DOHH2 (cell line): ENCODE data around the gene MORC1.

Experiments
- H3F3A ChIP-seq: fragments of 200-600 bp; sonication (generic), shearing (Covaris generic); 2 replicates; pipeline ENCODE4 v1.6.0; 2016; ENCODE audit warnings: antibody characterized with exemption, mild to moderate bottlenecking; ENCODE audit not compliant: control insufficient read depth, insufficient read depth
- H3K27ac ChIP-seq: fragments of 200-600 bp; sonication (generic); 2 replicates; pipeline ENCODE4 v1.5.1; 2014; ENCODE audit warnings: low read depth, mild to moderate bottlenecking, low read length, moderate library complexity
- H3K27me3 ChIP-seq: fragments of 200-600 bp; sonication (generic); 2 replicates; pipeline ENCODE4 v1.6.1; 2014; ENCODE audit warnings: mild to moderate bottlenecking, low read length, mixed read lengths; ENCODE audit not compliant: control insufficient read depth
- H3K36me3 ChIP-seq: fragments of 200-600 bp; sonication (generic); 2 replicates; pipeline ENCODE4 v1.6.1; 2014; ENCODE audit warnings: mild to moderate bottlenecking, low read length, moderate library complexity, mixed read lengths; ENCODE audit not compliant: control insufficient read depth
- H3K4me1 ChIP-seq: fragments of 200-600 bp; sonication (generic); 2 replicates; pipeline ENCODE4 v1.6.1; 2014; ENCODE audit warnings: mild to moderate bottlenecking, low read length, mixed read lengths; ENCODE audit not compliant: control insufficient read depth
- H3K4me2 ChIP-seq: fragments of 200-600 bp; sonication (generic); 2 replicates; pipeline ENCODE4 v1.6.0; 2014; ENCODE audit warnings: mild to moderate bottlenecking, low read length, moderate library complexity
- H3K4me3 ChIP-seq: fragments of 200-600 bp; sonication (generic); 2 replicates; pipeline ENCODE4 v1.5.1; 2014; ENCODE audit warnings: mild to moderate bottlenecking, low read length, mixed read lengths
- H3K79me2 ChIP-seq: fragments of 200-600 bp; sonication (generic); 2 replicates; pipeline ENCODE4 v1.6.1; 2014; ENCODE audit warnings: mild to moderate bottlenecking, low read length, mixed read lengths; ENCODE audit not compliant: control insufficient read depth
- H3K9me2 ChIP-seq: fragments of 200-600 bp; sonication (generic); replicated peaks from 2 replicates; pipeline ENCODE4 v1.6.1; 2014; ENCODE audit warnings: mild to moderate bottlenecking, low read length, mixed read lengths; ENCODE audit not compliant: control insufficient read depth
- H3K9me3 ChIP-seq: fragments of 200-600 bp; sonication (generic); 2 replicates; pipeline ENCODE4 v1.6.1; 2014; ENCODE audit warnings: antibody characterized with exemption, low read length, mixed read lengths; ENCODE audit not compliant: control insufficient read depth, insufficient read depth
- H4K20me1 ChIP-seq: fragments of 200-600 bp; sonication (generic); 2 replicates; pipeline ENCODE4 v1.6.0; 2014; ENCODE audit warnings: low read depth, mild to moderate bottlenecking, antibody characterized with exemption, low read length, moderate library complexity; ENCODE audit not compliant: control insufficient read depth, insufficient read depth
- EZH2phosphoT487 ChIP-seq: fragments of 200-600 bp; sonication (generic); IDR thresholded peaks from 2 replicates; pipeline ENCODE4 v1.6.1; 2017; ENCODE audit warnings: borderline replicate concordance, mild to moderate bottlenecking, antibody characterized with exemption, low read length, moderate library complexity, mixed read lengths
- TF ChIP-seq, protein P1 (sequence below): fragments of 200-600 bp; sonication (generic); IDR thresholded peaks from one replicate; pipeline ENCODE4 v1.5.1; 2014; ENCODE audit warnings: antibody characterized with exemption, mild to moderate bottlenecking, low read depth, low read length; ENCODE audit not compliant: poor library complexity, severe bottlenecking

MORC1 gene

DNA sequence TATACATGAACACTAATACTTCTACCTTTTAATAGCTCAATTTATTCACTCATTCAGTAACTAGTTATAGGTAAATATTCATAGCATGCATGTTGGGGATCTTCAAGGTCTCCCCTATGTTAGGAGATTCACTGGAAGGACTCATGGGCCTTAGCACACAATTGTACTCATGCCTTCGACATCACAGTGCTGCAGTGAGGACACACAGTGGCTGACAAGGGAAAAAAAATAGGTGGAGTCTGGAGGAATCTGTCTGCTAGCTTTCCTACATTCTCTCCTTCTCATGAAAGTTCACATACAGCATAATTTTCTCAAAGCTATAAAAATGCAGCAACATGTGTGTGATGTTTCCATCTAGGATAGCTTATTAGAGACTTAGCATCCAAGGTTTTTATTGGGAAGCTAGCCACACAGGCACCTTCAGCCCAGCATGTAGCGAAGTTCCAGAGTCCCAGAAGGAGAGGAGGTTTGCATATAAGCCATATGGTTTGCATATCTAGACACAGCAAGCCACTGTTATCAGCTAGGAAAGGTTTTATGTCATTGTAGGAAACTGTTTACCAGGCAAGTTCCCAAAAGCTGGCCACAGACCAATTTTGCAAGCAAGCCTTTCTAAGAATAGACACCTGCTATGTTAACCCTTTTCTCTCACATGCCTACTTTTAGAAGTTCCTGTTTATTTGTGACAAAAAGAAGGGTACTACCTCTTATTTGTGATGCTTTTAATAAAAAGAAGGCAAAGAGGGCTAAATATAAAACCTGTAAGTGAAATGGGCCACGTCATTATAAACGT is 46.4 kb downstream of the MORC1 start:
- Histone ChIP-seq H3K79me2 (no peaks in the 10 kb centered on the region), H3K9me2 (no peaks in the 10 kb centered on the region), H3K9me3 (no peaks in the 10 kb centered on the region), H3K27me3 (peaks cover 7% of the 10 kb centered on the region), H3K4me2 (no peak overlapping the region), H3K4me1 (peaks cover 11% of the 10 kb centered on the region), H3K4me3 (no peak overlapping the region), H3K27ac (no peak overlapping the region), H3F3A (no peaks in the 10 kb centered on the region), H3K36me3 (no peaks in the 10 kb centered on the region), H4K20me1 (no peaks in the 10 kb centered on the region)
- TF ChIP-seq EZH2phosphoT487, result no peak
- TF ChIP-seq, protein P1, sequence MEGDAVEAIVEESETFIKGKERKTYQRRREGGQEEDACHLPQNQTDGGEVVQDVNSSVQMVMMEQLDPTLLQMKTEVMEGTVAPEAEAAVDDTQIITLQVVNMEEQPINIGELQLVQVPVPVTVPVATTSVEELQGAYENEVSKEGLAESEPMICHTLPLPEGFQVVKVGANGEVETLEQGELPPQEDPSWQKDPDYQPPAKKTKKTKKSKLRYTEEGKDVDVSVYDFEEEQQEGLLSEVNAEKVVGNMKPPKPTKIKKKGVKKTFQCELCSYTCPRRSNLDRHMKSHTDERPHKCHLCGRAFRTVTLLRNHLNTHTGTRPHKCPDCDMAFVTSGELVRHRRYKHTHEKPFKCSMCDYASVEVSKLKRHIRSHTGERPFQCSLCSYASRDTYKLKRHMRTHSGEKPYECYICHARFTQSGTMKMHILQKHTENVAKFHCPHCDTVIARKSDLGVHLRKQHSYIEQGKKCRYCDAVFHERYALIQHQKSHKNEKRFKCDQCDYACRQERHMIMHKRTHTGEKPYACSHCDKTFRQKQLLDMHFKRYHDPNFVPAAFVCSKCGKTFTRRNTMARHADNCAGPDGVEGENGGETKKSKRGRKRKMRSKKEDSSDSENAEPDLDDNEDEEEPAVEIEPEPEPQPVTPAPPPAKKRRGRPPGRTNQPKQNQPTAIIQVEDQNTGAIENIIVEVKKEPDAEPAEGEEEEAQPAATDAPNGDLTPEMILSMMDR, result no peak

DNA sequence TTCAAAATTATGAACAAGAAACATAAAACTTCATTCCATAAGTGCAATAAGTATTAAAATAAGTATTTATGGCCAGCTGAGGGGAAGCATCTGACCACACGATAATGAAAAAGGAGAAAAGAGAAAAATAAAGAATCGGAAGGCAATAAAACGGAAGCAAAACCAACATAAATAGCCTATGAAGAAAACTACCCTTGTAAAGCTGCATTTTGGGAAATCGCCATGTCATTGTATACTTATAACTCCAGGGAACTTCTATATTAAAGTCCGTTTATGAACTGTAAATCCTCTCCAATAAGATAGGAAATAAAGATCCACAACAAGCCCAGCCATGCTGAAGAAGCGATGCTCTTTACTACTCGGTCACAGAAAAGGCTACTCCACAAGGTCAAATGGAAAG is 47.7 kb downstream of the MORC1 start:
- Histone ChIP-seq H3K4me2 (no peak overlapping the region), H3F3A (no peaks in the 10 kb centered on the region), H3K36me3 (no peaks in the 10 kb centered on the region), H3K79me2 (no peaks in the 10 kb centered on the region), H3K4me3 (no peak overlapping the region), H3K27ac (no peak overlapping the region), H4K20me1 (no peaks in the 10 kb centered on the region), H3K9me3 (no peaks in the 10 kb centered on the region), H3K4me1 (peaks cover 11% of the 10 kb centered on the region), H3K27me3 (peaks cover 7% of the 10 kb centered on the region), H3K9me2 (no peaks in the 10 kb centered on the region)
- TF ChIP-seq, protein P1, result no peak
- no peak for TF ChIP-seq EZH2phosphoT487

DNA sequence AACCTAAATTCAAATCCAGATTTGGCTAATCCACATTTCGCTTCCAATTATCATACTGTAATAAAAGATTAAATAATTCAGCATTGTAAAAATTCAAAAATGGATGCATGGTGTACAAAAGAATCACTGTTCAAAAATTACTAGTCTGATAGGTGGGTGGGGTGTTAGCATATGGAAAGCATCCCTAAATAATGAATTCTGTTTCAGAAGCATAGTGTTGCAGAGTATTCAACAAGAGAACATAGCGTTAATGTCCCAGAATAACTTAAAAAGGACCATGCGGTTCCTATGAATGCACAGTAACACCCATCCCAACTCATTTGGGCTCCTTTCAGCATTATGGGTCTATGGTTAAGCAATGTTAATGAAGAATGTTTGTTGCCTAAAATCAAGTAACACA is 51.1 kb downstream of the MORC1 start:
- H3K4me2 ChIP-seq, result no peak overlapping the region
- H3K27me3 ChIP-seq, result peaks cover 7% of the 10 kb centered on the region
- H3K27ac ChIP-seq, result no peak overlapping the region
- no peaks in the 10 kb centered on the region for H4K20me1 ChIP-seq
- H3F3A ChIP-seq, result no peaks in the 10 kb centered on the region
- no peaks in the 10 kb centered on the region for H3K36me3 ChIP-seq
- no peak overlapping the region for H3K4me3 ChIP-seq
- H3K4me1 ChIP-seq, result peaks cover 5% of the 10 kb centered on the region
- H3K9me3 ChIP-seq, result no peaks in the 10 kb centered on the region
- no peak for TF ChIP-seq EZH2phosphoT487
- TF ChIP-seq, protein P1, result no peak
- no peaks in the 10 kb centered on the region for H3K79me2 ChIP-seq
- H3K9me2 ChIP-seq, result no peaks in the 10 kb centered on the region
